Ishikawa (cell line): ENCODE results near the gene ZNF787.

Experiments used
- CEBPB ChIP-seq: IDR thresholded peaks from 2 replicates; pipeline ENCODE4 v1.6.1; 2012
- CREB1 ChIP-seq: IDR thresholded peaks from 2 replicates; pipeline ENCODE4 v1.6.1; 2012; ENCODE audit warnings: low read depth
- EP300 ChIP-seq: IDR thresholded peaks from 2 replicates; pipeline ENCODE4 v1.6.1; 2012; ENCODE audit warnings: borderline replicate concordance
- RAD21 ChIP-seq: IDR thresholded peaks from 2 replicates; pipeline ENCODE4 v1.6.1; 2012; ENCODE audit warnings: low read depth
- TAF1 ChIP-seq: IDR thresholded peaks from 2 replicates; pipeline ENCODE4 v1.6.1; 2012; ENCODE audit warnings: low read depth, mild to moderate bottlenecking
- YY1 ChIP-seq: IDR thresholded peaks from 2 replicates; pipeline ENCODE4 v1.6.1; 2012; ENCODE audit warnings: low read depth
- ZBTB7A ChIP-seq: IDR thresholded peaks from 2 replicates; pipeline ENCODE4 v1.6.1; 2012; ENCODE audit warnings: low read depth

- no peak for TF ChIP-seq TAF1
- TF ChIP-seq ZBTB7A = no peak
- TF ChIP-seq EP300 = no peak
- no peak for TF ChIP-seq CEBPB
- no peak for TF ChIP-seq CREB1
- TF ChIP-seq YY1 = no peak
- no peak for TF ChIP-seq RAD21
Measured at GRCh38 chr19:56144831-56145230, 23.7 kb upstream of the ZNF787 start.
